H9 (cell line): ENCODE results near the gene TPT1. TPM values are rescaled to one million over a fixed set of nuclear protein-coding genes. Genes with fewer than 3 reads are reported as not detected.

ENCODE experiments used
- DNase-seq: peaks from one replicate; pipeline ENCODE4 v3.0.0-alpha.2; 2017
- H2AFZ ChIP-seq: one replicate; pipeline ENCODE4 v1.6.1; 2013; ENCODE audit warnings: mild to moderate bottlenecking, low read length, control low read depth, moderate library complexity
- H2AK5ac ChIP-seq: 2 replicates; pipeline ENCODE4 v1.6.1; 2013; ENCODE audit warnings: low read length, control low read depth, mixed read lengths; ENCODE audit not compliant: insufficient read length
- H2BK120ac ChIP-seq: one replicate; pipeline ENCODE4 v1.6.1; 2013; ENCODE audit warnings: low read depth, mild to moderate bottlenecking, low read length, control low read depth, inconsistent platforms; ENCODE audit not compliant: poor library complexity, severe bottlenecking
- H2BK12ac ChIP-seq: 2 replicates; pipeline ENCODE4 v1.6.1; 2013; ENCODE audit warnings: low read length, control low read depth, mixed read lengths, low read depth; ENCODE audit not compliant: insufficient read length
- H2BK15ac ChIP-seq: 2 replicates; pipeline ENCODE4 v1.6.1; 2013; ENCODE audit warnings: low read depth, low read length, control low read depth
- H2BK20ac ChIP-seq: one replicate; pipeline ENCODE4 v1.6.1; 2013; ENCODE audit warnings: low read depth, mild to moderate bottlenecking, low read length, control low read depth, inconsistent platforms; ENCODE audit not compliant: poor library complexity, severe bottlenecking
- H2BK5ac ChIP-seq: 2 replicates; pipeline ENCODE4 v1.6.1; 2013; ENCODE audit warnings: low read length, control low read depth, mixed read lengths; ENCODE audit not compliant: insufficient read length
- H3K14ac ChIP-seq: 2 replicates; pipeline ENCODE4 v1.6.1; 2013; ENCODE audit warnings: low read length, control low read depth; ENCODE audit not compliant: insufficient read depth
- H3K18ac ChIP-seq: 2 replicates; pipeline ENCODE4 v1.6.1; 2013; ENCODE audit warnings: low read depth, mild to moderate bottlenecking, mixed read lengths, low read length, control low read depth; ENCODE audit not compliant: insufficient read length
- H3K23ac ChIP-seq: 2 replicates; pipeline ENCODE4 v1.6.1; 2013; ENCODE audit warnings: low read length, control low read depth, mixed read lengths, low read depth; ENCODE audit not compliant: insufficient read length
- H3K23me2 ChIP-seq: 2 replicates; pipeline ENCODE4 v1.6.1; 2013; ENCODE audit warnings: low read depth, mild to moderate bottlenecking, mixed read lengths, low read length, control low read depth; ENCODE audit not compliant: insufficient read length, poor library complexity, severe bottlenecking
- H3K27ac ChIP-seq: 2 replicates; pipeline ENCODE4 v1.5.1; 2013; ENCODE audit warnings: low read length, control low read depth, mixed read lengths, low read depth; ENCODE audit not compliant: insufficient read length
- H3K27me3 ChIP-seq: 2 replicates; pipeline ENCODE4 v1.6.1; 2013; ENCODE audit warnings: low read length, control low read depth, inconsistent platforms; ENCODE audit not compliant: insufficient read depth
- H3K4ac ChIP-seq: 2 replicates; pipeline ENCODE4 v1.6.1; 2013; ENCODE audit warnings: low read depth, mild to moderate bottlenecking, control low read depth, inconsistent platforms, low read length, moderate library complexity
- H3K4me1 ChIP-seq: 2 replicates; pipeline ENCODE4 v1.6.1; 2013; ENCODE audit warnings: low read length, control low read depth, inconsistent platforms; ENCODE audit not compliant: insufficient read depth
- H3K4me2 ChIP-seq: 2 replicates; pipeline ENCODE4 v1.6.1; 2013; ENCODE audit warnings: low read length, control low read depth, mixed read lengths; ENCODE audit not compliant: insufficient read length, insufficient read depth
- H3K56ac ChIP-seq: 2 replicates; pipeline ENCODE4 v1.6.1; 2013; ENCODE audit warnings: low read depth, mild to moderate bottlenecking, mixed read lengths, low read length, control low read depth; ENCODE audit not compliant: insufficient read length
- H3K79me1 ChIP-seq: 2 replicates; pipeline ENCODE4 v1.6.1; 2013; ENCODE audit warnings: low read depth, mild to moderate bottlenecking, moderate library complexity, low read length, control low read depth, inconsistent platforms; ENCODE audit not compliant: insufficient read depth, poor library complexity, severe bottlenecking
- H3K79me2 ChIP-seq: 2 replicates; pipeline ENCODE4 v1.6.1; 2013; ENCODE audit warnings: low read length, control low read depth, inconsistent platforms; ENCODE audit not compliant: insufficient read depth
- H3K9ac ChIP-seq: 2 replicates; pipeline ENCODE4 v1.6.1; 2013; ENCODE audit warnings: low read length, control low read depth, mixed read lengths; ENCODE audit not compliant: insufficient read length; ENCODE audit errors: extremely low read depth
- H3K9me3 ChIP-seq: one replicate; pipeline ENCODE4 v1.6.1; 2013; ENCODE audit warnings: low read depth, low read length, inconsistent platforms; ENCODE audit not compliant: control insufficient read depth
- H3T11ph ChIP-seq: one replicate; pipeline ENCODE4 v1.6.1; 2013; ENCODE audit warnings: mild to moderate bottlenecking, low read length, control low read depth, inconsistent platforms
- H4K20me1 ChIP-seq: one replicate; pipeline ENCODE4 v1.6.1; 2013; ENCODE audit not compliant: control insufficient read depth, insufficient read length, insufficient read depth
- H4K5ac ChIP-seq: 2 replicates; pipeline ENCODE4 v1.6.1; 2013; ENCODE audit warnings: low read depth, mild to moderate bottlenecking, mixed read lengths, low read length, control low read depth; ENCODE audit not compliant: insufficient read length
- H4K8ac ChIP-seq: replicated peaks from 2 replicates; pipeline ENCODE4 v1.6.1; 2013; ENCODE audit warnings: low read length, control low read depth, mixed read lengths, low read depth; ENCODE audit not compliant: insufficient read length
- H4K91ac ChIP-seq: 2 replicates; pipeline ENCODE4 v1.6.1; 2013; ENCODE audit warnings: low read depth, mild to moderate bottlenecking, moderate library complexity, mixed read lengths, low read length, control low read depth; ENCODE audit not compliant: insufficient read length
- H3K27ac Mint-ChIP-seq, 3 experiments: 2 replicates in 2 of 3; 3 replicates in 1 of 3; pipeline ENCODE4 v1.8.0; 2020 to 2021; ENCODE audit warnings: mixed read lengths in 3 of 3, mild to moderate bottlenecking in 1 of 3, moderate library complexity in 1 of 3
- H3K27me3 Mint-ChIP-seq: 2 replicates; pipeline ENCODE4 v1.8.0; 2021; ENCODE audit warnings: low read depth, mild to moderate bottlenecking, moderate library complexity, mixed read lengths
- H3K36me3 Mint-ChIP-seq, 3 experiments: 2 replicates in 2 of 3; 3 replicates in 1 of 3; pipeline ENCODE4 v1.8.0; 2020 to 2021; ENCODE audit warnings: low read depth in 3 of 3, mixed read lengths in 3 of 3; ENCODE audit not compliant: insufficient read depth in 1 of 3
- H3K4me1 Mint-ChIP-seq, 2 experiments: 2 replicates each; pipeline ENCODE4 v1.8.0; 2020; ENCODE audit warnings: mixed read lengths in 2 of 2
- H3K4me3 Mint-ChIP-seq, 2 experiments: 2 replicates in 1 of 2; 3 replicates in 1 of 2; pipeline ENCODE4 v1.8.0; 2020 to 2021; ENCODE audit warnings: mild to moderate bottlenecking in 2 of 2, mixed read lengths in 2 of 2, moderate library complexity in 1 of 2
- H3K9me3 Mint-ChIP-seq, 2 experiments: 2 replicates in 1 of 2; 3 replicates in 1 of 2; pipeline ENCODE4 v1.8.0; 2020; ENCODE audit warnings: mild to moderate bottlenecking in 2 of 2, mixed read lengths in 2 of 2, moderate library complexity in 1 of 2
- WGBS: extraction: QIAGEN DNeasy Blood & Tissue Kit; methylation state at CpG from one replicate; pipeline ENCODE4 v1.1.7; 2013; ENCODE audit warnings: missing lambda C conversion rate, low lambda C conversion rate, mixed read lengths; ENCODE audit not compliant: insufficient read length; ENCODE audit errors: extremely low coverage; 5-methylcytosine and 5-hydroxymethylcytosine counted together
- total RNA-seq: library from RNA; stranded (reverse); gene quantifications from 2 replicates; pipeline ENCODE4 v1.2.1, GENCODE V29; 2021
- TF ChIP-seq, protein P1 (sequence below): fragments of 200-600 bp; sonication (generic); conservative IDR thresholded peaks from 3 replicates; pipeline ENCODE4 v1.8.0; 2021; ENCODE audit warnings: antibody characterized with exemption, mild to moderate bottlenecking

The TPT1 gene
- total RNA-seq, 1 experiment from 2014 or later: 2,205 TPM

DNA sequence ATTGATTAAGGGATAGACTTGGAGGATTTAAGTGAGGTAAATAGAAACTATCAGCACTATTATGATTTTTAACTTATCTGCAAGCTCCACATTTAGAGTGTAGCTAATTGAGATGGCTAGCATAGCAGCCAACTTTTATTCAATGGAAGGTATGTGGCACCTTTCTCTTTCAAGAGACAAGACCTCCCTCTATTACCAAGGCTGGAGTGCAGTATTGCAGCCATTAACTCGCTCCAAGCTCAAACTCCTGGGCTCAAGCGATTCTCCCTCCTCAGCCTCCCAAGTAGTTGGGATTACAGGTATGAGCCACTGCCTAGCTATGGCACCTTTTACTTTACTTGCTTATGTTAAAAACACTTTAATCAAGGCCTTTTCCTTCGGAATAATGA lies 8.2 kb downstream of the TPT1 start:
- DNase-seq: no peak
- H3K27ac Mint-ChIP-seq: peak overlapping the region in 2 of 3 experiments; percentile 22 to 25; a peak in 1 of 7 replicates
- no peak overlapping the region for H3K4me3 Mint-ChIP-seq

More for the DNA sequence above, 8.2 kb downstream of the TPT1 start:
- Histone ChIP-seq H3K9me3 (no peaks in the 10 kb centered on the region), H3K4ac (no peak overlapping the region), H3K56ac (no peak overlapping the region), H3K79me2 (no peaks in the 10 kb centered on the region), H2BK120ac (no peak overlapping the region), H3K27ac (no peak overlapping the region), H2BK12ac (no peak overlapping the region), H3K79me1 (no peaks in the 10 kb centered on the region), H3K14ac (no peak overlapping the region), H2AK5ac (no peak overlapping the region), H4K5ac (no peak overlapping the region), H3K18ac (no peak overlapping the region), H3K27me3 (no peaks in the 10 kb centered on the region), H4K91ac (no peak overlapping the region), H3K4me2 (no peak overlapping the region), H3K9ac (no peak overlapping the region), H3K4me1 (no peaks in the 10 kb centered on the region), H4K8ac (no peak overlapping the region), H2BK20ac (no peak overlapping the region), H3K23ac (no peak overlapping the region), H2BK15ac (no peak overlapping the region), H2BK5ac (no peak overlapping the region), H3T11ph (no peak overlapping the region), H4K20me1 (no peaks in the 10 kb centered on the region), H3K23me2 (no peaks in the 10 kb centered on the region), H2AFZ (no peak overlapping the region)
- Mint-ChIP-seq H3K27me3 (no peaks in the 10 kb centered on the region), H3K36me3 (peaks cover 22 to 39% (median 26%) of the 10 kb centered on the region in 3 experiments; a peak in 6 of 7 replicates), H3K4me1 (peaks cover 22 to 41% of the 10 kb centered on the region in 2 experiments), H3K9me3 (no peaks in the 10 kb centered on the region)
- WGBS: no CpG with 5 or more reads among the region's 3 CpGs
- TF ChIP-seq, protein P1, sequence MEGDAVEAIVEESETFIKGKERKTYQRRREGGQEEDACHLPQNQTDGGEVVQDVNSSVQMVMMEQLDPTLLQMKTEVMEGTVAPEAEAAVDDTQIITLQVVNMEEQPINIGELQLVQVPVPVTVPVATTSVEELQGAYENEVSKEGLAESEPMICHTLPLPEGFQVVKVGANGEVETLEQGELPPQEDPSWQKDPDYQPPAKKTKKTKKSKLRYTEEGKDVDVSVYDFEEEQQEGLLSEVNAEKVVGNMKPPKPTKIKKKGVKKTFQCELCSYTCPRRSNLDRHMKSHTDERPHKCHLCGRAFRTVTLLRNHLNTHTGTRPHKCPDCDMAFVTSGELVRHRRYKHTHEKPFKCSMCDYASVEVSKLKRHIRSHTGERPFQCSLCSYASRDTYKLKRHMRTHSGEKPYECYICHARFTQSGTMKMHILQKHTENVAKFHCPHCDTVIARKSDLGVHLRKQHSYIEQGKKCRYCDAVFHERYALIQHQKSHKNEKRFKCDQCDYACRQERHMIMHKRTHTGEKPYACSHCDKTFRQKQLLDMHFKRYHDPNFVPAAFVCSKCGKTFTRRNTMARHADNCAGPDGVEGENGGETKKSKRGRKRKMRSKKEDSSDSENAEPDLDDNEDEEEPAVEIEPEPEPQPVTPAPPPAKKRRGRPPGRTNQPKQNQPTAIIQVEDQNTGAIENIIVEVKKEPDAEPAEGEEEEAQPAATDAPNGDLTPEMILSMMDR: no peak
